Mesendoderm (in vitro differentiated cells): ENCODE measurements around the gene CCNYL1.
"Not testable (repeated sequence)": the region's sequence is repeated elsewhere in the genome, so short reads cannot be mapped to it uniquely, and the experiment has no call there.

ENCODE experiments used
- DNase-seq: peaks from one replicate; pipeline ENCODE4 v3.0.0; 2013
- H2AK5ac ChIP-seq: 2 replicates; pipeline ENCODE4 v1.6.1; 2013; ENCODE audit warnings: low read length, inconsistent platforms
- H2BK120ac ChIP-seq: 2 replicates; pipeline ENCODE4 v1.6.1; 2013; ENCODE audit warnings: low read depth, mild to moderate bottlenecking, low read length, moderate library complexity, mixed read lengths
- H2BK15ac ChIP-seq: replicated peaks from 2 replicates; pipeline ENCODE4 v1.6.1; 2013; ENCODE audit warnings: low read depth, mild to moderate bottlenecking, moderate library complexity
- H2BK5ac ChIP-seq: 2 replicates; pipeline ENCODE4 v1.6.1; 2013; ENCODE audit warnings: low read length, inconsistent platforms
- H3K18ac ChIP-seq: 2 replicates; pipeline ENCODE4 v1.6.1; 2013; ENCODE audit warnings: mild to moderate bottlenecking, low read length, mixed read lengths
- H3K23ac ChIP-seq: one replicate; pipeline ENCODE4 v1.6.1; 2013; ENCODE audit warnings: low read length
- H3K27ac ChIP-seq: 2 replicates; pipeline ENCODE4 v1.5.1; 2013; ENCODE audit warnings: low read depth, mild to moderate bottlenecking, inconsistent platforms, low read length, moderate library complexity
- H3K27me3 ChIP-seq: 2 replicates; pipeline ENCODE4 v1.6.1; 2013; ENCODE audit warnings: low read length, control low read depth, mild to moderate bottlenecking, inconsistent platforms; ENCODE audit not compliant: insufficient read depth, poor library complexity
- H3K36me3 ChIP-seq: 2 replicates; pipeline ENCODE4 v1.6.1; 2013; ENCODE audit warnings: low read length, inconsistent platforms; ENCODE audit not compliant: control insufficient read depth, insufficient read depth
- H3K4ac ChIP-seq: one replicate; pipeline ENCODE4 v1.6.1; 2013; ENCODE audit warnings: low read depth, mild to moderate bottlenecking, low read length, moderate library complexity
- H3K4me1 ChIP-seq: 2 replicates; pipeline ENCODE4 v1.6.1; 2013; ENCODE audit warnings: low read depth, low read length, inconsistent platforms; ENCODE audit not compliant: control insufficient read depth
- H3K4me2 ChIP-seq: 2 replicates; pipeline ENCODE4 v1.6.1; 2013; ENCODE audit warnings: low read length
- H3K4me3 ChIP-seq: 2 replicates; pipeline ENCODE4 v1.5.1; 2013; ENCODE audit warnings: mild to moderate bottlenecking, low read length
- H3K56ac ChIP-seq: one replicate; pipeline ENCODE4 v1.6.1; 2013; ENCODE audit warnings: low read length
- H3K79me1 ChIP-seq: 2 replicates; pipeline ENCODE4 v1.6.1; 2013; ENCODE audit warnings: low read length, inconsistent platforms
- H3K79me2 ChIP-seq: 2 replicates; pipeline ENCODE4 v1.6.1; 2013; ENCODE audit warnings: mild to moderate bottlenecking, low read length; ENCODE audit not compliant: control insufficient read depth, insufficient read depth
- H3K9ac ChIP-seq: 2 replicates; pipeline ENCODE4 v1.6.1; 2013; ENCODE audit warnings: low read length, inconsistent platforms
- H4K5ac ChIP-seq: one replicate; pipeline ENCODE4 v1.6.1; 2013; ENCODE audit warnings: low read length
- H4K8ac ChIP-seq: one replicate; pipeline ENCODE4 v1.6.1; 2013; ENCODE audit warnings: low read depth, mild to moderate bottlenecking, control low read depth, low read length, moderate library complexity
- WGBS: extraction: QIAGEN DNeasy Blood & Tissue Kit; methylation state at CpG from one replicate; pipeline ENCODE4 v1.1.7; 2013; ENCODE audit warnings: low lambda C conversion rate, missing lambda C conversion rate; ENCODE audit not compliant: insufficient coverage; ENCODE audit errors: extremely low coverage; 5-methylcytosine and 5-hydroxymethylcytosine counted together

The CCNYL1 gene

DNA sequence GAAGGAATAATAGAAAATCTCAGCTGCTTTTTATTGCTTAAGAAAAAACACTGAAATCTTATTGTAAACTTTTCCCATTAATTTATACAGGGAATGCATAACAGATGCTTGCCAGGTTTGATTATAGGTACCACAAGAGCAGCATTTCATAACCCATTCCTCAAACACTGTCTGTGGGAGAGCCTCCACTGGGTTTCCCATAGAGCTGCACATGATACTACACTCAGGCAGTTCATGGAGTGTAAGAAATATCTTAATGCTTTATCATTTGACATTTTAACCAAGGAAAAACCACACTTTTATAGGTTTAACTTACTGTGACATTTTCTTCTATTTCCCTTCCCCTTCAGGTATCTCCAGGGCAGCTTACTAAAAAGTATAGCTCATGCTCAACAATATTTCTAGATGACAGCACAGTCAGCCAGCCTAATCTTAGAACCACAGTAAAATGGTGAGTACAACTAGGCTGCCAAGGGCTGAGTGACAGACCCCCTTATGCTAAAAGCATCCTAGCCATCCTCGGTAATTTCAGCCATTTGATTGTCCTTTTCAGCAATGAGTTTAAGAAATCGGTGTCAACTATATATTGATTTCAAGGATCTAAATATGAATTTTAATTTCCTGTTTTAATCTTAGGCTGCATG lies 22.3 kb downstream of the CCNYL1 start:
- H3K4me2 ChIP-seq = no peak overlapping the region
- H3K56ac ChIP-seq = no peak overlapping the region
- H2BK15ac ChIP-seq = no peak overlapping the region
- no peak overlapping the region for H3K27ac ChIP-seq
- H3K36me3 ChIP-seq = no peaks in the 10 kb centered on the region
- DNase-seq = no peak
- no peak overlapping the region for H2BK5ac ChIP-seq
- no peak overlapping the region for H2AK5ac ChIP-seq
- no peak overlapping the region for H3K4ac ChIP-seq
- H4K5ac ChIP-seq = no peak overlapping the region
- no peak overlapping the region for H4K8ac ChIP-seq
- H3K79me1 ChIP-seq = no peaks in the 10 kb centered on the region
- no peak overlapping the region for H3K9ac ChIP-seq
- no CpG with 5 or more reads among the region's 2 CpGs for WGBS
- no peaks in the 10 kb centered on the region for H3K4me1 ChIP-seq
- H2BK120ac ChIP-seq = no peak overlapping the region
- no peak overlapping the region for H3K23ac ChIP-seq
- no peaks in the 10 kb centered on the region for H3K79me2 ChIP-seq
- no peak overlapping the region for H3K4me3 ChIP-seq
- no peak overlapping the region for H3K18ac ChIP-seq
- no peaks in the 10 kb centered on the region for H3K27me3 ChIP-seq

GRCh38 chr2:207734264-207734635 lies 22.8 kb downstream of the CCNYL1 start:
- H3K56ac ChIP-seq = no peak overlapping the region
- H4K5ac ChIP-seq = no peak overlapping the region
- H3K36me3 ChIP-seq = no peaks in the 10 kb centered on the region
- H2BK120ac ChIP-seq = no peak overlapping the region
- WGBS = no CpG with 5 or more reads among the region's 3 CpGs
- H3K27me3 ChIP-seq = no peaks in the 10 kb centered on the region
- H3K4me1 ChIP-seq = no peaks in the 10 kb centered on the region
- no peak overlapping the region for H2AK5ac ChIP-seq
- H2BK15ac ChIP-seq = no peak overlapping the region
- no peak overlapping the region for H3K23ac ChIP-seq
- H3K4me3 ChIP-seq = no peak overlapping the region
- H3K9ac ChIP-seq = no peak overlapping the region
- no peak overlapping the region for H4K8ac ChIP-seq
- H2BK5ac ChIP-seq = no peak overlapping the region
- no peaks in the 10 kb centered on the region for H3K79me1 ChIP-seq
- no peak overlapping the region for H3K4ac ChIP-seq
- no peak for DNase-seq
- no peak overlapping the region for H3K27ac ChIP-seq
- no peak overlapping the region for H3K4me2 ChIP-seq
- H3K79me2 ChIP-seq = no peaks in the 10 kb centered on the region
- no peak overlapping the region for H3K18ac ChIP-seq

DNA sequence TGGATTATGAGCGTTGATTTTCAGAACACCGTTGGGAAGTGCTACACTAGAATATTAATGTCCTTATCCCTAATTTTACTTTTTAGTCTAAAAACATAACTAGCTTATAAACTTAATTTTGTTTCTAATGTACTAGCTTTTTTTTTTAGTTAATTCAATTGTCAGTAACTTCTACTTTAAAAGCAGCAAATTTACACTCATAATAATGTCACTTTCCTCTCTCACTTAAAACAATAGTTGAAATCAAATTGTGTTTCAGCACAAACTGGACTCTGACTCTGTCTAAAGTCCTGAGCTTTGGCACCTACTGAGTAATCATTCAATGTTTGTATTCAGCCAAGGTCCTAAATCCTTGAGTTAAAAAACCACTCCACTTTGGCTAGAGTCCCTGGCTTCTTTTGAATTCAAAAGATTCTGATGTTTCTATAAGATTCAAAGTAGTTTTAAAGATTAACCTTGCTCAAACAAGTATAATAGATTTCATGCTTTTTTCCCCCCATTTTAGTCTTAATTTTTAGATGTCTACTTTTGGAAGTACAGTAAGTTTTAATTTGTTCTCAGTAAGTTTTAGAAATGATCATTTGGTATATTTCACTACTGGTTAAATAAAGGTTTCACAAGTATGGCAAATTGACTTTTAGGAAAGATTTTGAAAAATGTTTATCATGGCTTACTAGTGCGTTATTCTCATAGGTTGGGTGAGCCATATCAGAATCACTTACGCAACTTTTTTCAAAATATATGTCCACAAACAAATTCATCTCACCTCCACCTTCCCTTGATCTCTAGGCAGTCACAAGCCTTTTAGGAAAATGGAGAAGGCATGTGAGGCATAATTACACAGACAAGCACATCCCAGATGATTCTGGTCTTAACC lies 23.4 kb downstream of the CCNYL1 start:
- no peak overlapping the region for H4K8ac ChIP-seq
- no peak overlapping the region for H2BK120ac ChIP-seq
- no peak overlapping the region for H2BK15ac ChIP-seq
- H3K79me1 ChIP-seq = no peaks in the 10 kb centered on the region
- no peak overlapping the region for H3K18ac ChIP-seq
- no peak overlapping the region for H3K9ac ChIP-seq
- DNase-seq = no peak
- H3K23ac ChIP-seq = no peak overlapping the region
- H2BK5ac ChIP-seq = no peak overlapping the region
- H3K56ac ChIP-seq = no peak overlapping the region
- H3K79me2 ChIP-seq = no peaks in the 10 kb centered on the region
- H3K4me3 ChIP-seq = no peak overlapping the region
- H3K4ac ChIP-seq = no peak overlapping the region
- no peak overlapping the region for H3K27ac ChIP-seq
- H3K36me3 ChIP-seq = no peaks in the 10 kb centered on the region
- no peak overlapping the region for H4K5ac ChIP-seq
- no CpG with 5 or more reads among the region's 4 CpGs for WGBS
- no peaks in the 10 kb centered on the region for H3K4me1 ChIP-seq
- H2AK5ac ChIP-seq = no peak overlapping the region
- H3K4me2 ChIP-seq = no peak overlapping the region
- no peaks in the 10 kb centered on the region for H3K27me3 ChIP-seq

- H2AK5ac ChIP-seq, H3K18ac ChIP-seq, H3K79me1 ChIP-seq, H3K36me3 ChIP-seq, H2BK120ac ChIP-seq, H2BK15ac ChIP-seq, H4K8ac ChIP-seq, DNase-seq, H3K27ac ChIP-seq, H3K79me2 ChIP-seq, H3K4me1 ChIP-seq, H3K56ac ChIP-seq, H3K23ac ChIP-seq, H3K9ac ChIP-seq, H3K4me3 ChIP-seq, H3K4ac ChIP-seq, H2BK5ac ChIP-seq, H4K5ac ChIP-seq, H3K4me2 ChIP-seq, H3K27me3 ChIP-seq: not testable (repeated sequence)
- no CpG with 5 or more reads among the region's 9 CpGs for WGBS
Observed at GRCh38 chr2:207735513-207735859, 24.0 kb downstream of the CCNYL1 start.

GRCh38 chr2:207743514-207743913 lies 32.1 kb downstream of the CCNYL1 start:
- H4K5ac ChIP-seq = no peak overlapping the region
- no peaks in the 10 kb centered on the region for H3K27me3 ChIP-seq
- H3K4ac ChIP-seq = no peak overlapping the region
- H3K4me3 ChIP-seq = no peak overlapping the region
- H3K23ac ChIP-seq = no peak overlapping the region
- no peak overlapping the region for H3K4me2 ChIP-seq
- H4K8ac ChIP-seq = no peak overlapping the region
- no peak overlapping the region for H2BK120ac ChIP-seq
- no peaks in the 10 kb centered on the region for H3K79me2 ChIP-seq
- no peak overlapping the region for H2AK5ac ChIP-seq
- no peak overlapping the region for H3K9ac ChIP-seq
- H3K18ac ChIP-seq = no peak overlapping the region
- H3K79me1 ChIP-seq = no peaks in the 10 kb centered on the region
- peaks cover 2% of the 10 kb centered on the region for H3K36me3 ChIP-seq
- DNase-seq = no peak
- no peak overlapping the region for H2BK5ac ChIP-seq
- no peaks in the 10 kb centered on the region for H3K4me1 ChIP-seq
- H3K56ac ChIP-seq = no peak overlapping the region
- no peak overlapping the region for H2BK15ac ChIP-seq
- no peak overlapping the region for H3K27ac ChIP-seq

DNA sequence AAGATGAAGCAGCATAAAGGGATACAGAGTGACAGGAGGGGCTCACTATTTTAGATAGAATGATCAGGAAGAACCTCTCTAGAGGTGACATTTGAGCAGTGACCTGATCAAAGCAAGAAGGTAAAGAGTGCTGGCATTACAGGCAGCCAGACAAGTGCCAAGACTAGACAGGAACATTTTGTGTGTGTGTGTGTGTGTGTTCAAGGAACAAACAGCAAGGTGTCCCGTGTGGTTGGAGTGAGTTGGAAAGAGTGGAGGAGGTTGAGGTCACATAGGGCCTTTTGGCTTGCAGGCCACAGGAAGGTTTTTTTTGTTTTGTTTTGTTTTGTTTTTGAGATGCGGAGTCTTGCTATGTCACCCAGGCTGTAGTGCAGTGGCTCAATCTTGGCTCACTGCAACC lies 32.6 kb downstream of the CCNYL1 start:
- H2BK15ac ChIP-seq = no peak overlapping the region
- no peak overlapping the region for H3K56ac ChIP-seq
- H3K4me2 ChIP-seq = no peak overlapping the region
- no peak overlapping the region for H3K23ac ChIP-seq
- H3K36me3 ChIP-seq = peaks cover 2% of the 10 kb centered on the region
- no peaks in the 10 kb centered on the region for H3K79me1 ChIP-seq
- no peaks in the 10 kb centered on the region for H3K4me1 ChIP-seq
- DNase-seq = no peak
- no peak overlapping the region for H2AK5ac ChIP-seq
- no CpG with 5 or more reads among the region's 2 CpGs for WGBS
- no peak overlapping the region for H2BK120ac ChIP-seq
- no peak overlapping the region for H3K9ac ChIP-seq
- H3K79me2 ChIP-seq = no peaks in the 10 kb centered on the region
- H3K4me3 ChIP-seq = no peak overlapping the region
- no peak overlapping the region for H2BK5ac ChIP-seq
- H3K27ac ChIP-seq = no peak overlapping the region
- H3K4ac ChIP-seq = no peak overlapping the region
- no peak overlapping the region for H4K5ac ChIP-seq
- H3K27me3 ChIP-seq = no peaks in the 10 kb centered on the region
- H3K18ac ChIP-seq = no peak overlapping the region
- no peak overlapping the region for H4K8ac ChIP-seq
